DMS53 treated with DMSO at 0.1 percent for 48 hours (cell line): ENCODE data around the gene IL21R.
"Not testable (repeated sequence)": the region's sequence is repeated elsewhere in the genome, so short reads cannot be mapped to it uniquely, and the experiment has no call there.

Source experiments
- DNase-seq: peaks from one replicate; lab custom pipeline; 2025; ENCODE audit not compliant: unreplicated experiment; lab: John Stamatoyannopoulos, UW

IL21R gene

DNA sequence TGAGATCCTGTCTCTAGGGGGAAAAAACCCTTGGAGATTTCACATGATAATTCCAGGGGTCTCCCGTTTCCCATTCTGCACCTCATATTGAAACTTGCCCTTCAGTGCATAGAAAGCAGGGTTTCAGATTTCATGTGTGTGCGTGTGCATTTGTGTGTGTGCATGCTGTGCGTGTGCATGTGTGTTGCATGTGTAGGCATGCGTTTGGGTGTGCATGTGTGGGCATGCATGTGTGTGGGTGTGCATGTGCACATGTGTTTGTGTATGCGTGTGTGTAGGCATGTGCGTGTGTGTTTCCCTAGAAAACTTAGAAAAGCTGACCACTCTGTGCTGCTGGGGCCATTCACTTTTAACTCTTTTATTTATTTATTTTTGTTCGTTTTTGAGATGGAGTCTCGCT, 40.0 kb downstream of the IL21R start:
- DNase-seq, result no peak

GRCh38 chr16:27444015-27444414, 42.0 kb downstream of the IL21R start:
- DNase-seq, result no peak

DNA sequence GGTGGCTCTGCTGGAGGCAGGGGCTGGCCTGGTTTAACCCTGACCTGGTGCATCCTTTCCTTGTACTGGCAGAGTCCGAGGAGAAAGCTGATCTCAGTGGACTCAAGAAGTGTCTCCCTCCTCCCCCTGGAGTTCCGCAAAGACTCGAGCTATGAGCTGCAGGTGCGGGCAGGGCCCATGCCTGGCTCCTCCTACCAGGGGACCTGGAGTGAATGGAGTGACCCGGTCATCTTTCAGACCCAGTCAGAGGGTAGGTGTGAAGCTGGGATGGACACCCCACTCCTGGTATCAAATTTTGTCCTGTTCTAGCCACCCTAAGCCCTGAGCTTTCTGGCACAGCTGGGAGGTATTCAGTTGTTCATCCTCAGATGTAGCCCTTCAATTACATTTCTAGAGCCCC, 42.5 kb downstream of the IL21R start:
- DNase-seq, result no peak

DNA sequence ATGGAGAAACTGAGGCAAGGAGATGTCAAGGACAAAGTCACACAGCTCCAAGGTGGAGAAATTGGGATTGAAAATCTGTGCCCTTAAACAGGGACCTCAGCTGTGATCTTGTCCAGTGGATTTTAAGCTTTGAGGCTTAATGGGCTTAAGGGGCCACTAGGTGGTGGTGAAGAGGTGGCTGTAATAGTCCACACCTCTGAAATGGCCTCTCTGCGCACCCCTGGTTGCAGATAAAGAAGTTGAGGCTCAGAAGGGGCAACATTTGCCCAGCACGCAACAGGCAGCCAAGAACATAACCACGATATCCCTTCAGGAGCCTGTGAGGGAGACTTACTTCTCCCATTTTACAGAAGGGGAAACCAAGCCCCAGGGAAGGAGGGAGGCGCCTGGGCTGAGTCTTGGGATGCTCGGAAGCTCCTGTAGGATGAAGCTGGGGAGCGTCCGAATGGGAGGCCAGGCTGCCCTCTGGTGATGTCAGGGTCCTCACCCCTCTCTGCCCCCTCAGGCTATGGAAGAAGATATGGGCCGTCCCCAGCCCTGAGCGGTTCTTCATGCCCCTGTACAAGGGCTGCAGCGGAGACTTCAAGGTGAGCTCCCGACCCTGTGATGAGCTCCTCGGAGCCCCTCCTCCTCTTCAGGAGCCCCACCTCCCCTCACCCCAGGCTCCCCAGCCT, 43.7 kb downstream of the IL21R start:
- DNase-seq, result no peak

DNA sequence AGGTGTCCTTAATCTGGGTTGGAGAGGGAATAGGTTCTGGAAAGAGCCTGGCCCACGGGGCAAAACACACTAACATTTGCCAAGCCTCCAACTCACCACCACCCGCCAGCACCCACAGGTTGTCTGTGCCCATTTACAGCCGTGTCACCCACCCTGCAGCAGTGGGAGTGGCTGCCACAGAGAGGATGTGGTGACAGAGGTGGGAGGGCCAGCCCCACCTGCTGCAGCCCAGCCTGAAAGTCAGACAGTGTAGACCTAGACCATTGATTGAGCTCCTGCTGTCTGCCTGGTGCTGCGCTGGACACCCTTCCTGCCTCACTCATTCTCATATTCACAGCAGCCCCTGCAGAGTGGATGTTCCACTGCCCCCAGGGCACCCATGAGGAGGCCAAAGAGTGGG, 44.7 kb downstream of the IL21R start:
- no peak for DNase-seq

GRCh38 chr16:27447301-27447700, 45.3 kb downstream of the IL21R start:
- DNase-seq, result no peak

GRCh38 chr16:27448532-27449433, 46.8 kb downstream of the IL21R start:
- DNase-seq, result no peak

- DNase-seq, result no peak
These were observed 47.6 kb downstream of the IL21R start for GRCh38 chr16:27449434-27450195.

DNA sequence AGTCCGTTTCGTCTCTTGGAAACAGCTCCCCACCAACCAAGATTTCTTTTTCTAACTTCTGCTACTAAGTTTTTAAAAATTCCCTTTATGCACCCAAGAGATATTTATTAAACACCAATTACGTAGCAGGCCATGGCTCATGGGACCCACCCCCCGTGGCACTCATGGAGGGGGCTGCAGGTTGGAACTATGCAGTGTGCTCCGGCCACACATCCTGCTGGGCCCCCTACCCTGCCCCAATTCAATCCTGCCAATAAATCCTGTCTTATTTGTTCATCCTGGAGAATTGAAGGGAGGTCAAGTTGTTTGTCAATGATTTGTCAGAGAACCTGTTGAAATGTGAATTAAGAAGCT, 48.2 kb downstream of the IL21R start:
- DNase-seq, result no peak

GRCh38 chr16:27452569-27453493, 50.9 kb downstream of the IL21R start:
- no peak for DNase-seq

- no peak for DNase-seq
These were observed 51.5 kb downstream of the IL21R start for GRCh38 chr16:27453494-27453825.

DNA sequence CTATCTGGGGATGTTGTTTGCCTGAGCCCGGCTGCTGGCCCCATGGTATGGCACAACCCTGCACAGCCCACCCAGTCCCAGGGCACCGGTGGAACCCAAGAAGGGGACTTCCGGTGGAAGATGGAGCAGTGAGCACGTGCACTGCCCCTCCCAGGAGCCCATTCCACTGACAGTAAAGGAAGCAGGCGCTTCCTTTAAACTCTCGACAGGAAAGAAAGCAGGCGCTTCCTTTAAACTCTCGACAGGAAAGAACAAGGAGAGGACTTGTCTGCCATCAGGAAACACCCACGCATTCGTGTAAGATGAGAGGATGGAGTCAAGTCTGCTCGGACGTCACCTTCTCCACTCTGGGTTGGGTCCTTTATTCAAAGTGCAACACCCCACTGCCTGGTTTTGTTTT, 53.7 kb downstream of the IL21R start:
- no peak for DNase-seq

- DNase-seq, result not testable (repeated sequence)
These were observed 55.6 kb downstream of the IL21R start for GRCh38 chr16:27457605-27457900.

DNA sequence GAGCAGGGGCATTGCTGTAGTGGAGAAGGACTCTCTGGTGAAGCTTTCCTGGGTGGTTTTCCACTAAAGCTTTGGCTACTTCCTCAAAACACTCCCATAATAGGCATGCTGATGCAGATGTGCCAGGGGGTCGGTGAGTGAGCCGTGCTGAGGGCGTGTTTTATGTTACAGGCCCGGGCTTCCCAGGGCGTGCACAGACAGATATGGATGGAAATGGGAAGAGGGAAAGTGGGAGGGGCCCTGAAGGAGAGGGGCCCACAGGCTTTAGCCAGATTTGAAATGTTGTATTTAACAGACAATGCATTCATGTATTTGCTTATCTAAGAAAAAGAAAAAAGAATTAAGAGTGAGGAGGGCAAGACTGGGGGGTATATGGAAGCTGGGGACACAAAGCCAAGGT, 56.3 kb downstream of the IL21R start:
- no peak for DNase-seq

GRCh38 chr16:27458987-27459688, 57.2 kb downstream of the IL21R start:
- DNase-seq, result no peak

GRCh38 chr16:27460213-27460612, 58.2 kb downstream of the IL21R start:
- no peak for DNase-seq

DNA sequence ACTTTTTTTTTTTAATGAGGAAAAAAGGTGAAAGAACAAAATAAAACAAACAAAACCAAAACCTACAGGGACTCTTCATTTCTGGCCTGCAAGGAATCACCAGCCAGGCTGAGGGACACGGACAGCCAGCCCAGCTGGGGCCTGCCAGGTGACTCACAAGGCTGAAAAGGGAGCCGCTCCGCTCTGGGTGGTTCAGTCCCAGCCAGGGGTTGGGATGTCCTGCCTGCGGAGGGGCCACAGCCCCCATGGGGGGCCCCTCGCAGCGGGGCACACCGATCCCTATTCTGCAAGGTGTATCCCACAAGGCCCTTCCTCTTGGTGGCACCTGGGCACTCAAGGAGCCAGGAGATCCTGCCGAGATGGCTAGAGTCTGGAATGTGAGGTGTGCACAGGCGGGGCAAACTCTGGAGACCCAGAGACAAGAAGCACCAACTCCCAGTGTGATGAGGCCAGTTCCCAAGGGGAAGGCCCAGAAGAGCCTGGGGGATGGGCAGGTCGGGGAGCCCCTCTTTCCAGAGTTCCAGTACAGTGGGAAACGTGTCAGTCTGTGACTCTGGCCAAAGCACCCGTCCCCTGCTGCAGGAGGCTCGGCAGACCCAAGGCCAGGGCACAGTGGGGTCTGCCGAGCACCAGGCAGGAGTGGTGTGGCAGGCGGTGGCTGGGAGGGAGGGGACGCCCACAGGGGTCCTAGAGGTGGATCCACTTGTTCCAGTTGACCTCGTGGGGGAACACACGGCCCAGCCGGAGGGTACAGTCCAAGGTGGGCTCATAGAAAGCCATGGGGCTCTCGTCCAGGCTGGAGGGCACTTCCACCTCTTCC, 58.9 kb downstream of the IL21R start:
- DNase-seq, result no peak

GRCh38 chr16:27461483-27462171, 59.7 kb downstream of the IL21R start:
- DNase-seq, result no peak
